Measurements from ENCODE around the gene JAZF1.

Gene JAZF1

DNA sequence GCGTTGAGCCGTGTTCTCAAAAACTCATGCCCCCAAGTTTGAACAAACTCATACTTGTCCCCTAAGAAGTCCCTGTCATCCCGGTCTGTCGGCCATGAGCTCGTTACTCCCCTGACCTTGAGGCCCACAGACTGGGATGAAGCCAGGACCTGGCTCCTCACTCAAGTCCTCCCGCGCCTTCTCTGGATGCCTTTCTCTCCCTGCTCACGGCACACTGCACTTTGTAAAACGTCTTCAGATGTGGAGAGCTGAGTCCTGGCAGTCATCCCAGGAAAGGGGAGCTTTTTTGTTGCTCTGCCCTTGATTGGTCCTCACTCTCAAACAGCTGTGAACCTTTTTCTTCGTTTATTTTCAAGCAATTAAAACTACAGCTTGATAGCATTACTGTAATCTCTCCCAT, 110.8 kb downstream of the JAZF1 start:
- TF ChIP-seq, protein P1, sequence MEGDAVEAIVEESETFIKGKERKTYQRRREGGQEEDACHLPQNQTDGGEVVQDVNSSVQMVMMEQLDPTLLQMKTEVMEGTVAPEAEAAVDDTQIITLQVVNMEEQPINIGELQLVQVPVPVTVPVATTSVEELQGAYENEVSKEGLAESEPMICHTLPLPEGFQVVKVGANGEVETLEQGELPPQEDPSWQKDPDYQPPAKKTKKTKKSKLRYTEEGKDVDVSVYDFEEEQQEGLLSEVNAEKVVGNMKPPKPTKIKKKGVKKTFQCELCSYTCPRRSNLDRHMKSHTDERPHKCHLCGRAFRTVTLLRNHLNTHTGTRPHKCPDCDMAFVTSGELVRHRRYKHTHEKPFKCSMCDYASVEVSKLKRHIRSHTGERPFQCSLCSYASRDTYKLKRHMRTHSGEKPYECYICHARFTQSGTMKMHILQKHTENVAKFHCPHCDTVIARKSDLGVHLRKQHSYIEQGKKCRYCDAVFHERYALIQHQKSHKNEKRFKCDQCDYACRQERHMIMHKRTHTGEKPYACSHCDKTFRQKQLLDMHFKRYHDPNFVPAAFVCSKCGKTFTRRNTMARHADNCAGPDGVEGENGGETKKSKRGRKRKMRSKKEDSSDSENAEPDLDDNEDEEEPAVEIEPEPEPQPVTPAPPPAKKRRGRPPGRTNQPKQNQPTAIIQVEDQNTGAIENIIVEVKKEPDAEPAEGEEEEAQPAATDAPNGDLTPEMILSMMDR (conservative IDR thresholded peaks at IDR 0.05; ENCODE audit: low read length): no peak
- H3K4me3 ChIP-seq (ENCODE audit: low read length): peak overlapping the region; percentile 25
- DNase-seq (ENCODE audit: low read depth): peak; percentile 92

DNA sequence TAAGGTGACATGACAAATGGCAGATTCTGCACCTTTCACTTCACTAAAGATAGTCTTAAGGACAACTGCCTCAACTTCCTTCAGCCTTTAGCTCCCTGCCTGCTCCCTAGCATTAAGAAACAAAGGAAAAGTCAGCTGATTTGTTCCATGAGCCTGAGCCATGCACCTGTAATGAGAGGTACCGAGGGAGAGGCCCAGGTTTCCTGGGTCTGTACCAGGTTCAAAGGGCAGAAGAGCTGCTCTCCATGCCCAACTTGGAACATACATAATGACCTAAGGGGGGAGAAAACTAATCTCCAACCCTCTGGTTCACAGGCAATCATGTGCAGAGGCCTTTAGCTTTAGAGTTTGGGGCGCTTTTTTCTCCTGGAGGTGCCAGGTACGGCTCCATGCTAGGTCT, 111.2 kb downstream of the JAZF1 start:
- no peak for DNase-seq (ENCODE audit: low read depth)
- TF ChIP-seq, protein P1 (conservative IDR thresholded peaks at IDR 0.05; ENCODE audit: low read length): no peak
- H3K4me3 ChIP-seq (ENCODE audit: low read length): peak overlapping the region; percentile 1; the same call in 1 of the 2 replicates

DNA sequence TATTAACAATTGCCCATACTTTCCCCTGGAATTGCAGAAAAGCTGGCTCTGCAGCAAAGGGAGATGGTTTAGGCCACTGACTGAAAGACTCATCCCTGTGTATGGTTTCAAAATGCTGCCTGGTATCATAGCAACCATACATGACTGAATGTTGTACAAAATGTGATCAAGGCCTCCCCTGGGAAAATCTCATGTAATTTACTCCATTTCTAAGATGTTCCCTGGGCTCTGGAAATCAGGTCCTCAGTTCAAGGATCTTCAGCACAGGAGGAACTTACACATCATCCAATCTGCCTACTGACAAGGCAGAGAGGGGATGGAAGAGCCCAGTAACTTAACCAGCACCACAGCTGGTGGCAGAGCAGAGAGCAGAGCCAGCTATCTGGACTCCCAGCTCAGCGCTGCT, 111.8 kb downstream of the JAZF1 start:
- TF ChIP-seq, protein P1 (conservative IDR thresholded peaks at IDR 0.05; ENCODE audit: low read length): no peak

DNA sequence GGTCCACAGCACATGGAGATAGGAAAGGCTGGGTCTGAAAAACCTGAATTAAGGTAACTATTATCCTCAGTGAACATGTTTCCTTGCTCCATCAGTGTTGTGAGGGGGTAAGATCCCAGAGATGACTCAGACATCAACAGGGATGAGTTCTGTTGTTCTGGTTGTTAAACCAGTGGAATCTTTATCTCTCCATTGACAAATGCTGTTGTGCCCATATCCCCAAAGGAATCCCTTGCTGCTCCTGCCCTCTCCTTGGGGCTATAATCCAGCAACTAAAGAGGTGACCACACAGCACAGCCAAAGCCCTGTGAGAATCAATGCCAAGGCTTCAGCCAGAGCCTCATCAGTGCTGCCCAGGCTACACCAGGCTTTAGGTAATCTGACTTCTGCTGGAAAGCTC, 113.4 kb downstream of the JAZF1 start:
- TF ChIP-seq, protein P1 (conservative IDR thresholded peaks at IDR 0.05; ENCODE audit: low read length): no peak
- DNase-seq (ENCODE audit: low read depth): no peak
- H3K4me3 ChIP-seq (ENCODE audit: low read length): no peak overlapping the region

More for the DNA sequence above, 111.8 kb downstream of the JAZF1 start:
- H3K4me3 ChIP-seq (ENCODE audit: low read length): no peak overlapping the region
- DNase-seq (ENCODE audit: low read depth): peak; percentile 86

DNA sequence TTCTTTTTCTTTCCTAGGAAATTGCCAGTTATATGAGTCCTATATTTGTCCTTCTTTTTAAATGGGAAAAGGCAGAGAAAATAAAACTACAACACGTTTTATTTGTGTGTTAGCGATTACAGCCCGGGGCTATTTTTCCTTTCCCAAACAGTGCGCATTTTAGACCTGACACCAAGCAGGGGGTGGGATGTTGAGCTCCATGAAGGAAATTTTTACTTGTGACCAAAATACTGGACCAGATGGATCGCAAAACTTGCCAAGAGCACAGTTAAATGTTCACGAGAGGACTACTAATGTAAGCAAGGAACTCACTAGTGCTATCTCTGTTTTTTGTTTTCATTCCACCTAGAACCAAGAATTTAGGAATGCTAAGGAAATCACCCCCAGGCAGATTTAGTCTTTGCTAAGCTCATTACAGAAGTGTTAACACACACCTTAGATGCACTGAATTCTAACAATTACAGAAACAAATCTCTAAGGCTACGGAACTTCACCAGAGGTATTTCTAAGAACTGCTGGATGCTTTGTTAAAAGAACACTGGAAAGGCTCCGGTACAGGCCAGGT, 114.8 kb downstream of the JAZF1 start:
- TF ChIP-seq, protein P1 (conservative IDR thresholded peaks at IDR 0.05; ENCODE audit: low read length): no peak
- peak; percentile 78 for DNase-seq (ENCODE audit: low read depth)
- H3K4me3 ChIP-seq (ENCODE audit: low read length): 0 out of 2 replicates have a peak overlapping the region, but pooled peaks have one; percentile 2

DNA sequence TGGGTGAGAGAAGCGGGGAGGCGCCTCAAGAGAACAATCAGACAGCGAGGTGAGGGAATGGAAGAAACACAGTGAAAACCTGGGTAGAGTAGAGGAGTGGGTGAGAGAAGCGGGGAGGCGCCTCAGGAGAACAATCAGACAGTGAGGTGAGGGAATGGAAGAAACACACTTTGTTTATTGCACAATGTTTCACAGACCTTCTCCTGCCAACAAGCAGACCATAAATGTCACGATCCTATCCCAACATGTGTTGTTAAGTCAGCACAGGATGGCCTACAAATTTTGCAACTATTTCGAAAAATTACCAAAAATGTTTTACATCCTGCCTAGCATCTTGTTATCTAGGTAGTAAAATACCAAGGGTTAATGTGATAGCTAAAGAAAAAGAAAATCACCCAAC, 115.3 kb downstream of the JAZF1 start:
- peak; percentile 91 for DNase-seq (ENCODE audit: low read depth)
- TF ChIP-seq, protein P1 (conservative IDR thresholded peaks at IDR 0.05; ENCODE audit: low read length): no peak
- no peak overlapping the region for H3K4me3 ChIP-seq (ENCODE audit: low read length)

DNA sequence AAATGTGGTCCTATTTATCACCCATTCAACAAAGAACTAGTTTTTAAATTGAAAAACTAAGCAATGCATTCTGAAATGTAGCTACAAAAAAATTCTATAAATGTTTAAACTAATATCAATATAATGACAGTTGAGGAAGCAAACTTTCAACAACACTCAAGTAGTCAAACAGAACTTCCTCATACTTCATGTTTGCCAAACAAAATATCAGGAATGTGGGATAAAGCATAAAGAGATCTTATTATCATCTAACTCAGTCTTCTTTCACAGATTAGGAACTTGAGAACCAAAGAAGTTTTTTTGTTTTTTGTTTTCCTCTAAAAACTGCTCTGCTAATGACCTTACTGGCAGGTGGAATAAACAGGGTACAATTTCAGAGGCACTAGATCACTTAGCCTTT, 116.2 kb downstream of the JAZF1 start:
- H3K4me3 ChIP-seq (ENCODE audit: low read length): no peak overlapping the region
- TF ChIP-seq, protein P1 (conservative IDR thresholded peaks at IDR 0.05; ENCODE audit: low read length): no peak
- peak; percentile 22 for DNase-seq (ENCODE audit: low read depth)
